A549 (cell line): ENCODE data around the gene ADISSP.

ENCODE experiments used
- CBX2 ChIP-seq: fragments of 200-600 bp; sonication (generic); IDR thresholded peaks from 2 replicates; pipeline ENCODE4 v1.6.1; 2016; ENCODE audit warnings: low read depth, mild to moderate bottlenecking, borderline replicate concordance
- CEBPB ChIP-seq, 2 experiments: fragments of >200 bp in 1 of 2; sonication (Bioruptor Twin) in 1 of 2; formaldehyde crosslinking in 1 of 2; IDR thresholded peaks; 2 replicates each; pipeline ENCODE4 v1.6.1; 2012 to 2016
- CHD4 ChIP-seq: fragments of 200-600 bp; sonication (generic); IDR thresholded peaks from 2 replicates; pipeline ENCODE4 v1.6.1; 2016; ENCODE audit warnings: antibody characterized with exemption, mild to moderate bottlenecking, borderline replicate concordance
- CTCF ChIP-seq: fragments of >200 bp; sonication (Bioruptor Twin); formaldehyde crosslinking; IDR thresholded peaks from 3 replicates; pipeline ENCODE4 v1.5.1; 2016
- EHF ChIP-seq: fragments of 250-450 bp; sonication (Bioruptor Pico); IDR thresholded peaks from 2 replicates; pipeline ENCODE4 v1.5.0; 2020; ENCODE audit warnings: mild to moderate bottlenecking
- FOSL2 ChIP-seq, 2 experiments: fragments of 450-650 bp in 1 of 2; fragments of >200 bp in 1 of 2; sonication (Bioruptor Twin) in 1 of 2; formaldehyde crosslinking; IDR thresholded peaks; 2 replicates each; pipeline versions ENCODE4 v1.5.0 to v1.6.1; 2016 to 2020; ENCODE audit warnings: mild to moderate bottlenecking in 1 of 2, moderate library complexity in 1 of 2
- HOXB13 ChIP-seq: fragments of 250-450 bp; sonication (Bioruptor Pico); IDR thresholded peaks from 2 replicates; pipeline ENCODE4 v1.5.0; 2020; ENCODE audit warnings: low read depth, mild to moderate bottlenecking, moderate library complexity
- KDM5A ChIP-seq: fragments of 200-600 bp; sonication (generic); IDR thresholded peaks from 2 replicates; pipeline ENCODE4 v1.6.1; 2016; ENCODE audit warnings: antibody characterized with exemption, mild to moderate bottlenecking
- POLR2A ChIP-seq: IDR thresholded peaks from 2 replicates; pipeline ENCODE4 v1.6.1; 2012; ENCODE audit warnings: mild to moderate bottlenecking, low read length
- POLR2AphosphoS2 ChIP-seq: conservative IDR thresholded peaks from 2 replicates; pipeline ENCODE4 v1.6.1; 2012; ENCODE audit warnings: low read length, improper control_type of control experiment, inconsistent platforms
- RAD21 ChIP-seq, 2 experiments: fragments of >200 bp in 1 of 2; sonication (Bioruptor Twin) in 1 of 2; formaldehyde crosslinking in 1 of 2; IDR thresholded peaks in 1 of 2; conservative IDR thresholded peaks in 1 of 2; 2 replicates in 1 of 2; 3 replicates in 1 of 2; pipeline ENCODE4 v1.6.1; 2012 to 2018; ENCODE audit warnings: inconsistent platforms in 1 of 2
- SMC3 ChIP-seq: fragments of >200 bp; sonication (Bioruptor Twin); formaldehyde crosslinking; IDR thresholded peaks from 3 replicates; pipeline ENCODE4 v1.6.1; 2018; ENCODE audit warnings: inconsistent platforms

DNA sequence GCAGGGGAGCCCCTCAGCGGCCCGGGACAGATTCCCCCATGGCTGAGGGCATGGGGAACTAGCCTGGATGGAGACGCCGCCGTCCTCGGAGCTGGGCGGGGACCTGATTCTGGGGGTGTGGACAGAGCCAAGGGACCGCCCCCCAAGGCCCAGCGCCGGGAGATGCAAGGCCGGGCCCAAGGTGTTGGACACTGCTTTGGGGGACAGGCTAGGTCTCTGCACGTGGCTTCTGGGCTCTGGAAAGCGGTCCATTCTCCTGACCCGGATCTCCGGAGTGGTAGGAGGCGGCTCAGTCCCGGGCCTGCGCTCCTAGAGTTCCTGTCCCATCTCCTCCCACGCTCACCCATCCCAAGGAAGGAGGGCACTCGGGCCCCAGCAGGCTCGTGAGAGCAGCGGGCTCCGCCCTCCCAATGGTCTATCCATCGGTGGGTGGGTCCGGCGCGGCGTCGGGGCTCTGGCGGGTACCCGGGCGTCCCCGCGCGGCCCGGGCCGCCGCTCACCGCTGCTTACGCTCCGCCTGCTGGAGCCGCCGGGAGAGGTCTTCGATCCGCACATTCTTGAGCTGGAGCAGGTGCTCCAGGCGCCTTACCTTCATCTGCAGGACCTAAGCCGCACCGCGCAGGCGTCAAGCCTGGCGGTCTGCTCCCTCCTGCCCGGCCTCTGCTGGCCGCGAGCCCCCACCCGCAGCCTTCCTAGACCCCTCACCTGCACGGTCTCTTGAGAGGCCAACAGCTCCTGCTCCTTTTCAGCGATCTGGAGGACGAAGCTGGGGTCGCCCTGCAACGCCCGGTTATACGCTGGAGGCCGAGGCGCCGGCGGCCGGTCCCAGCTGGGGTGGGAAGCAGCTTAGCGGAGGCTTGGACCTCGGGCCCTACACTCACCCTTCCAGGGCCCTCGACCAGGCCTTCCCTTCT is 10.4 kb upstream of the ADISSP start:
- TF ChIP-seq CTCF (no peak), POLR2A (peak; percentile 48), CBX2 (no peak), POLR2AphosphoS2 (no peak), HOXB13 (CRISPR knock-in tag) (no peak), RAD21 (conservative IDR thresholded peaks at IDR 0.05 in 1 of 2, IDR thresholded peaks at IDR 0.05 in 1 of 2) (no peak), SMC3 (no peak), CHD4 (no peak), CEBPB (IDR thresholded peaks at IDR 0.05) (no peak), KDM5A (no peak), FOSL2 (IDR thresholded peaks at IDR 0.05) (no peak), FOSL2 (CRISPR knock-in tag; IDR thresholded peaks at IDR 0.05) (no peak), EHF (CRISPR knock-in tag) (no peak)
